ENCODE results near the gene ECE2.
A peak's percentile ranks its signal among the peaks of the same experiment; 100 is the strongest.

Gene ECE2

DNA sequence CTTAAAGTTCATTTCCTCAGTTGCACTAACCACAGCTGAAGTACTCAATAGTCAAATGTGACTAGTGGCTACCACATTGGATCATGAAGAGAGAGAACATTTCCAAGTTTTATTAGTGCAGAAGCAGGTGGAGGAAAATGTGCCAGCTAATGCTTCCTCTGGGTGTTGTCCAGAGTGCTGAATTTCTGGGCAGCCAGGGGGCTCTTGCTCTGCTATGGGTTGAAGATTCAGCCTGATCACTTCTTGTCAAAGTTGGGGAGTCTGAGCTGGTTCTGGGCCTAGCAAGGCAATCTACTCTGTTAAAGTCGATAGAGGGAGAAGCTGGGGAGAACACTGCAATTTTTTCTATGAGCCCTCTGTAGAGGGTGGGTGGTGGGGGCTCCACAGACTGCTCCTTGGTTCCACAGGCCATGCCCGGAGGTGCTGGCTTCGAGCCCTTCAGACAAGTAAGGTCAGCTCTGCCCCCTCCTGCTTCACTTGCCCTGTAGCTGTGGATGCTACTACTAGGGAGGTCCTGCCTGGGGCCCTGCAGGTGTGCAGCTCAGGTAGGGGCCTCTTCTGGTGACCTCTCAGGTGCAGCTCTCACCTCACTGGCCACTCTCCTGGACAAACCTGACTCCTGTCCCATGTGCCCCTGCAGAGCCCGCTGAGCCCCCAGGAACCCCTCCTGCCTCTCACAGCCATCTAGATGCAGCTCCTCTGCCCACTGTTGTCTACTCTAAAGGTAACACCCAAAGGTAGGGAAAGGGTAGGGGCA lies 35.3 kb upstream of the ECE2 start:
- DNase-seq (ENCODE audit: low spot score), result no peak

DNA sequence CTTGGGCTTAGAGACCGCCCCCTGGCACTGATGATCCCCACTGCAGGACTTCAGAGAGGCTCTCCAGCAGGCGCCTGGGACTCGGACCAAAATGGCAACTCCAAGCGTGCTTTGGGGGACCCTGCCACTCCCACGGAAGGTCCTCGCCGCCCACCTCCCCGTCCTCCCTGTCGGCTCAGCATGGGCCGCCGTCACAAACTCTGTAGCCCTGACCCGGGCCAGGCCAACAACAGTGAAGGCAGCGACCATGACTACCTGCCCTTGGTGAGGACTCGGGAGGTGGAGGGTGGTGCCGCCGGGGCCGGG lies 34.7 kb upstream of the ECE2 start:
- no peak for DNase-seq (ENCODE audit: low spot score)

DNA sequence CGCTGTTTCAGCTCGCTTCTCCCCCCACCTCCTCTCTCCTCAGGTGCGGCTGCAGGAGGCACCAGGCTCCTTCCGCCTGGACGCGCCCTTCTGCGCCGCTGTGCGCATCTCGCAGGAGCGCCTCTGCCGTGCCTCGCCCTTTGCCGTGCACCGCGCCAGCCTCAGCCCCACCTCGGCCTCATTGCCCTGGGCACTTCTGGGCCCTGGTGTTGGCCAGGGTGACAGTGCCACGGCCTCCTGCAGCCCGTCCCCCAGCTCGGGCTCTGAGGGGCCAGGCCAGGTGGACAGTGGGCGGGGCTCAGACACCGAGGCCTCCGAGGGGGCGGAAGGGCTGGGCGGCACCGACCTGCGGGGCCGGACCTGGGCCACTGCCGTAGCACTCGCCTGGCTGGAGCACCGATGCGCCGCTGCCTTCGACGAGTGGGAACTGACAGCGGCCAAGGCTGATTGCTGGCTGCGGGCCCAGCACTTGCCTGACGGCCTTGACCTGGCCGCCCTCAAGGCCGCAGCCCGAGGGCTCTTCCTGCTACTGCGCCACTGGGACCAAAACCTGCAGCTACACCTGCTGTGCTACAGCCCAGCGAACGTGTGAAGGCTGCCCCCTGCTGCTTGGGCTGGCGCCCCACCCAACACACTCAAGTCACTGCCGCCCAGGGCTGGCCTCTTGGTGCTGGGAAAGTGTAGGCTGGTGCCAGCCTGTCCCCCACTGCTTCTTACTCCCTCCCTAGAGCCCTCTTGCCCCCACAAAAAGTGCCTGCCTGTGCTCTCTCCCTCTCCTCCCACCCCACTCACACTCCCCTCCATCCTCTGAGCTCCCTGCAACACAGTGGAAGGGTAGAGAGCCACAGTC lies 34.1 kb upstream of the ECE2 start:
- no peak for DNase-seq (ENCODE audit: low spot score)

DNA sequence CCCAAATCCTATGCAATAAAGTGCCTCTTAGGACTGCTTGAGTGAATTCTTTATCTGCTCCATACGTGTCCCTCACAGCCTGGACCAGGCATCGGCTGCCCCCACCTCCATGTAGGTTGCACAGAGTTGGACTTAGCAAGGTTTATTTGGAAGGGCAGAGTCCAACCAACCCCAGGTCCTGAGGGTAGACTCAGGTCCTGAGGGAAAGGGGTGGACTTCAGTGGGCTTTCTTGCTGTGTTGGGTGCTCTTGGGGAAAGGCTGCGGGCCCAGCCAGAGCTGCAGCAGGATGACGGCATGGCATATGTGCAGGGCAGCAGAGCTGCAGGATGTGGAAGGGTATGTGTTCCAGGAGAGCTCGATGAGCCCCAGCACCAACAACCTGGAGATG lies 33.5 kb upstream of the ECE2 start:
- no peak for DNase-seq (ENCODE audit: low spot score)

DNA sequence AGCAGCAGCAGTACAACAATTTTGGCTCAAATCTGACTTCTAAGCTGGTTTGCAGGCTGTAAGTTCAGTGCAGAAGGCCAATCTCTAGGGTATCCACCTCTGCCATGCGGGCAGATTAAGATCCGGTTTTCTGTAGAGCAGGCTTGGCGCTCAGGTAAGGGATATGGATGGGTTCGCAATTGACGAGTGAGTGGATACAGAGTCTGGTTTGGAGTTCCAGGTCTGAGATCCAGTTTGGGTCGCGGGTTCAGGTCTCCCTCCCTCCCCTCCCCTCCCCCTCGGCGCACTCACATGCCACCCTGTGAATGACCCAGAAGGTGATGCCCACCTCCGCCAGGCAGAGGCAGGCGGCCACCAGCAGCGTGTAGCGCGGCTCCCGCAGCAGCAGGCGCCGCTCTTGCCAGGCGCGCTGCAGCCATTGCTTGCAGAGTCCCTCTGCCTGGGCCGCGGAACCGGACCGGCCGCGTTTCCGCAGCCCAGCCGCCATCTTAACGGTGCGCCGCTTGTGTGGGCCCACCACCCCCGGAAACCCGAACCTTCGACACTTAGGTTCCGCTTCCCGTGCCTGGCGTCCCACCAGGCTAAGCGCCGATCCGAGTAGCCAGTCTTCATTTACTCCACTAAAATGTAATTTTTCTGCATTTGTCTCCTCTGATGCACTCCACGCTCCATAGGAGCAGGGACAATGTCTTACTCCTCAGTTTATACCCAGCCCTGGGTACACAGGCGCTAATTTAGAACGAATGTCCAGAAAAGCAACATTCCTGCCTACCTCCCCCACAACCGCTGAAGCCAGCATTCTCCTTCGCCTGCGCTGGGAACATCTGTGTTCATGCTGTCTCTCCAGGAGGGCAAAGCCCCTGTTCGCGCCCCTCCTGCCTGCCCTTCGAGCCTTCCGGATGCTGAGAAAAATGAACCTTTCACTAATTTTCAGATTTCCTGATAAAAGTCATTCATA lies 27.1 kb upstream of the ECE2 start, which contains the start of gene ALG3:
Gene ALG3 (minus strand): TSS at position 509 of the 958 bp plus-strand sequence. CDS start 22 bp downstream, at position 487.
- DNase-seq (ENCODE audit: low spot score), result peak; percentile 87

DNA sequence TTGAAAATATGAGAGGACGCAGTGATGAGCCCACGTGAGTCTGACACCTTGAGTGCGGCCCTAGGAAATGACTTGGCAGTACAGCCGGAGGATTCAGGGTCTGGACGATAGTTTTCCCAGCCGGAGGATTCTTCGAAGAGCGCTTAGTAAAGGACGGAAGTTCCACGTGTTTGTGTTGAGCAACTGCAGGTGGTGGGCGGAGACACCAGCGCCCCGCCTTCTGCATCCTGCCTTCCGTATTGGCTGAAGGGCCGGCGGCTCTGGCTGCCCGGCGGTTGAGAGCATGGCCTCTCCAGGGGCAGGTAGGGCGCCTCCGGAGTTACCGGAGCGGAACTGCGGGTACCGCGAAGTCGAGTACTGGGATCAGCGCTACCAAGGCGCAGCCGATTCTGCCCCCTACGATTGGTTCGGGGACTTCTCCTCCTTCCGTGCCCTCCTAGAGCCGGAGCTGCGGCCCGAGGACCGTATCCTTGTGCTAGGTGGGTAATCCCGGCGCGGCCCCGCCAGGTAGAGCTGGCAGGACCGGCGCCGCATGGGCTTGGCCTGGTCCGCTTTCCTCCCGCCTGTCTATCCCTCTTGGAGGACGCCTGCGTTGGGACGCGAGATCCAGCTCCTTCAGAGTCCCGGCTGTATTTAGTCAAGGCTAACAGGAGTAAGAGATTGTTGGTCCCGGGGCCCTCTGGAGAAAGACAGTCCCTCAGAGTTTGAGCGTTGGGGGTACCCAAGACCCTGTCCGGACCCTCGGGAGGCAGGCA lies 26.2 kb upstream of the ECE2 start, which contains the start of gene EEF1AKMT4:
Gene EEF1AKMT4 (plus strand): TSS at position 261 of the 755 bp plus-strand sequence. CDS start 23 bp downstream, at position 284.
- DNase-seq (ENCODE audit: low spot score), result peak; percentile 98

DNA sequence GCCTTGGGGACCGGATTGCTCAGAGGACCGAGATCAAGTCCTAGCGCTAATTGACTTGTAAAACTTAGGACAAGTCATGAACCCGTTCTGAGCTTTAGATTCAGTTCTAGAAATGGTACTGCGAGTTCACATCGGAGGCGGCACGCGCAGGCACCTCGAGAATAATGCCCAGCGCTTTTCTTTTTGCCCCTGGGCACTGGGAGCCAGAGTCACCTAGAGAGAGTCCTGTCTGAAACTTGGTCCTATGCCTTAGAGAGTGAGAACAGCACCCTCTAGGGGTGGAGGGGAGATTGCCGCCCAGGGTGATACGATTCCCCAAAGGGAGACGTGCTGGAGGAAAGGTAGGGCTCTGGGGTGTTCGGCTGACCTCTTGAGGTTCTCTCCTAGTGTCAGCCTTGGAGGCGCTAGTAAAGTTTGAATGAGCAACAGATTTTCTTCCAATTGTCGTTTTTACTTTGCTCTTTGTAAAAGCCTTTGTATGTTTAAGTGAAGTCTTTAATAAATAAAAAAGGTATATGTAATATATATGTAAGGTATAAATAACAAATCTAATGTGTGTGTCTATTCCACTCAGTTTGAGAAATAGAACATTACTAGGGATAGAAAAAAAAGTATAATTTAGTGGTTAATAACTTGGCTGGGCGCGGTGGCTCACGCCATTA lies 25.5 kb upstream of the ECE2 start:
- DNase-seq (ENCODE audit: low spot score), result peak; percentile 95

DNA sequence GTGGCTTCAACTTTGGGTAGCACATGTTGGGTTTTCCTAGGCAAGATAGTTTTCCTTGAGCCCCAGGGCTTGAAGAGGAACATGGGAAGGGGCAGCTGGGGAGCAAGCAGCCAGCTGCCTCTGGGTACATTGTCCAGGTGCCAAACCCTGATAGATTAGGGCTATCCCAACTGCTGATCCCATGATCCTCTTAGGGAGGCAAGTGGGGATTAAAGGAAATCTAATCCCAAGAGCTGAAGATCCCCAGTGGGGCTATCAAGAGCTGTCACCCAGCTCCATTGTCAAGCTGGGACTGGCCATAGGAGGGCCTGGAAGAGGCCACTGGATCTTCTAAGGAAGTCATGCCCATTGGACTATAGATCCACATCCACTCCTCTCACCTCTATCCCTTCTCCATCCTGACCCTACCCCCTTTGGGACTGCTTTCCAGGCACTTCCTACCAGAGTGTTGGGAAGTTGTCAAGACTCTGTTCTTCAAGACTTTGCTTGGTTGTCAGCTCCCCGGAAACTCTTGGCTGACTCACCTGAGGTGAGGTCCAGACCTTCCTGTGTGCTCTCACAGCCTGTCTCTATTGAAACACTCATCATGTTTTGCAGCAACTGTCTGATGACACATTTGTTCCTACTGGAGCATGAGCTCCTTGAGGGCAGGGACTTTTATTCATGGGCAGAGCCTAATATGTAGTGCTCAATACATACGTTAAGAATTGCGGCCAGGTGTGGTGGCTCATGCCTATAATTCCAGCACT lies 20.4 kb upstream of the ECE2 start:
- peak; percentile 38 for DNase-seq (ENCODE audit: low spot score)

DNA sequence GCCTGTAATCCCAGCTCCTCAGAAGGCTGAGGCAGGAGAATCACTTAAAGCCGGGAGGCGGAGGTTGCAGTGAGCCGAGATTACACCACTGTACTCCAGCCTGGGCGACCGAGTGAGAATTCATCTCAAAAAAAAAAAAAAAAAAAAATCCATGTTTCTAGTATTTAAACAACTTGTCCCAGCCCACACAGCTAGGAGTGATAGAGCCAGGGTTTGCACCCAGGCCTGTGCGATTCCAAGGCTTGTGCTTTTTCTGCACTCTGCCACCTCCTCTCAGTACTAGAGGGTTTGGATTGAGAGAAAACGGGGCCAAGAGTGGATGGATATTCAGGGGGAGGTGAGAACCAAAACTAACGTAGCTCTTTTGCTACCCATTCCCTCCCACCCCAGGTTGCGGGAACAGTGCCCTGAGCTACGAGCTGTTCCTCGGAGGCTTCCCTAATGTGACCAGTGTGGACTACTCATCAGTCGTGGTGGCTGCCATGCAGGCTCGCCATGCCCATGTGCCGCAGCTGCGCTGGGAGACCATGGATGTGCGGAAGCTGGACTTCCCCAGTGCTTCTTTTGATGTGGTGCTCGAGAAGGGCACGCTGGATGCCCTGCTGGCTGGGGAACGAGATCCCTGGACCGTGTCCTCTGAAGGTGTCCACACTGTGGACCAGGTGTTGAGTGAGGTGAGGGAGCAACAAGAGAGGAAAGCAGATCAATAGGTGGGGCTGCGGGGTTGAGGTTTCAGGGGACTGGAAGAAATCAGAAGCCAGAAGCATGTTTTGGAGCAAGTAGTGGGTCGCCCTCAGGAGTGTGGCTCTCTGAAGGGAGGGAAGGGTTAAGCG lies 18.5 kb upstream of the ECE2 start:
- no peak for DNase-seq (ENCODE audit: low spot score)

DNA sequence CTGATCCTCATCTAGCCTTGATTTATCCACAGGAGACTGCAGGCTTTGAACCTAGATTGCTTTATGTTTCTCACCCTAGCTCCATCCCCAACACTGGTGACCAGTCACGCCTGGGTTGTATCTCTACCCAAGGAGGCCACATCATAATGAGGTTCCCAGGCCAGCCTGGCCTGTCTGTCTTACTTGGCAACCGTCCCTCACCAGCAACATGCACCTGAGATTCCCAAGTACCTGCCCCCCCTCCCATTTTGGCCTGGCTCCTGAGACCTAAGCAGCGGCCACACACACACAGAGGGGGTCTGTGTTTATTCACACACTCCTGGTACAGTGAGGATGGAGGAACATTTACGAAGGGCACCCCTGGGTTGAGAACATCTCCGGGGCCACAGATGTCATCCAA lies 16.9 kb upstream of the ECE2 start:
- no peak for DNase-seq (ENCODE audit: low spot score)

DNA sequence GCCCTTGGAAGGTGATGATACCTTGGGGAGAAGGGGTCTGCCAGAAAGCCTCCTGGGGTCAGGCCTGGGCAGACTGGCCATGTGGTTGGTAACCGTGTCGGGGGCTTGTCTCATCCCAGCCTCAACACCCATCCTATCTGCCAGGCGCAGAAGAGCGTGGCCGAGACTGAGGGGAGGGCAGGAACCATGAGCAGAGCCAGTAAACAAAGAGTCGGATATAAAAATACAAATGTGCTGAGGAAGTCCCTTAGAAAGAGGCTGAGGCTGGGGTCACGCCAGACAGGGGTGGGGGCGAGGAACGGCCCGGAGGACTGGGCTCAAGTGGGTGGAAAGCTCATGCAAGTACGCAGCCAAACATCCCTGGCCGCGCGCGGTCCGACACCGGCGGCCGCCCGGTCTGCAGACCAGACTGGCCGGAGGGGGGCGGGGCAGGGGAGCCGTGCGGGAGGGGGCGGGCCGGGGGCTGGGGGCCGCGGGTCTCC lies 16.4 kb upstream of the ECE2 start:
- no peak for DNase-seq (ENCODE audit: low spot score)

DNA sequence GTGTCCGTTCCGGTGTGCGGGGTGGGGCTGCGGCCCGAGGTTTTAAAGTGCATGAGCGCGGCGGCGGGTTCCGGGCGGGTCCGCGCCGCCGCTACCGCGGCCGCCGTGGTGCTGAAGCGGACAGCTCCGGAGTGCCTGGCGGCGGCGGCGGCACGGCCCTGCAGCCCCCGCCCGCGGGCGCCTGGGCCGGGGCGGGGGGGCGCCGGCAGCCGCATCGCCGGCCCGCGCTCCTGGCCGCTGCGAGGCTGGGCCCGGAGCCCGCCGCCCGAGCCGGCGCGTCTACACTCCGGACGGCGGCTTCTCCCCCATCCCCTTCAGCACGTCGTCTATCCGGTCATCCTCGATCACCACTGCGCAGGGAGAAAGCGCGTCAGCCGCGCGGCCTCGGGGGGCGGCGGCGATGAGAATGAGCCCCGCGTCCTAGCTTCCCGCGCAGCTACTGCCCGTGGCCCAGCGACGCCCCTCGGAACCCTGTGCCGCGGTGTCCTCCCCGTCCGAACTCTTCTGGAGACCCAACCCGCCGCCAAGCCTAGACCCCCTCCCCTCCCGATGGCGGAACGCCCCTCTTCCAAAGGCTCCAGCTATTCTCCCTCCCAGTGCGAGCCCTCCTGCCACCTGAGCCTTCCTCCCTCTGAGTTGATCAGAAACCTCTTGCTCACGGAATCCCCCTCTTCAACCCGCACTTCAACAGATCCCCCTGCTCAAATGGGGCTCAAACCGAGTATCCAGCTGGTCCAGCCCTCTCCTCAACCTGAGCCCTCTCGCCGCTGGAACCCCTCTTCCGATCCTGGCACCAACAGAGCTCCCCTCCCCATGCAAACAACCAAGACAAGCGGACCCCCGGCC lies 15.7 kb upstream of the ECE2 start:
- no peak for DNase-seq (ENCODE audit: low spot score)

DNA sequence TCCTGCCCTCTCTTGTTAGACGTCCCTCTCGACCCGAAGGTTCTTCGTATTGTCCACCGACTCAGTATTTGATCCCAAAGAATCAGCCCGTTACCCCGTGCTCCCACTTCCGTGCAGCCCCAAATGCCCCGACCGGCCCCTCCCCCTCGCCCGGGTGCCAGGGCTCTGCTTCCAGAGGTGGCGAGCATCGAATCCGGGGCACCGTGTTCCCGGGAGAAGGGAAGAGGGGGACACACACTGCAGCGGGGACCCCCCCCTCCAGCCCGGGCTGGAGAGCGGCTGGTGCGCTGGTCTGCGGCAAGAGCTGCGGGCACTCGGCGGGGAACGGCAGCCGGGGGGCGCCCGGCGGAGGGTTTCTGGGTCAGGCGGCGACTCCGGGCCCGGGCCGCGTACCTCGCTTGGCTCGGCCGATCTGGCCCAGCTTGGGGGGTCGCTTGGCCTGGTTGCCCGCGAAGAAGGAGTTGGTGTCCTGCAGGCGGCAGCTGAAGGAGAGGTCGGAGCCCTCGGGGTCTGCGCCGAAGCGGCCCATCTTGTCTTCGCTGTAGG lies 15.0 kb upstream of the ECE2 start:
- DNase-seq (ENCODE audit: low spot score), result no peak

DNA sequence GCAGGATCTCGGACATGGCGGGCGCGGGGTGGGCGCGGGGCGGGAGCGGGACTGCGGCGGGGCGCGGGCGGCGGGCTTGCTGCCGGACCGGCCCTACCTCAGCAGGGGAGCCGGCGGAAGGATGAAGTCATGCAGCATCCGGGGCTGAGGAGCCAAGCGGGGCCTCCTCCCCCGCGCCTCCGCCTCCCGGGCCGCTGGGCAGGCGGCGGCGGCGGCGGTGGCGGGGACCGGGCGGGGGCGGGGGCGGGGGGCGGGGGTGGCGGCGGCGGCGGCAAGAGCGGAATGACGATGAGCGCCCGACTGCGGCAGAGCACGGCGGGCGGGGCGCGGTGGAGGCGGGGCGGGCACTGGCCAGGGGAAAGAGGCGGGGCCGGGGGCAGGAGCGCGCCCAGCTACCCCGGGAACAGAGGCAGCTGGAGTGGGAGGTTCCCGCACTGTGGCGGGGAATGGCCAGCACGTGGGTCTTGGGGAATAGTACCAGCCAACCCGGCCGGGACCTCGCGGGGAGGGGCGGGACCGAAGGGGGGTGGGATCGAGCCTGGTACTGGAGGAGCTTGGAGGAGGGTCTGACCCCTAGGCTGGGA lies 14.5 kb upstream of the ECE2 start, which contains the start of gene CAMK2N2:
Gene CAMK2N2 (minus strand): TSS at position 284 of the 584 bp plus-strand sequence. CDS start 268 bp downstream, at position 16.
- DNase-seq (ENCODE audit: low spot score), result peak; percentile 56

DNA sequence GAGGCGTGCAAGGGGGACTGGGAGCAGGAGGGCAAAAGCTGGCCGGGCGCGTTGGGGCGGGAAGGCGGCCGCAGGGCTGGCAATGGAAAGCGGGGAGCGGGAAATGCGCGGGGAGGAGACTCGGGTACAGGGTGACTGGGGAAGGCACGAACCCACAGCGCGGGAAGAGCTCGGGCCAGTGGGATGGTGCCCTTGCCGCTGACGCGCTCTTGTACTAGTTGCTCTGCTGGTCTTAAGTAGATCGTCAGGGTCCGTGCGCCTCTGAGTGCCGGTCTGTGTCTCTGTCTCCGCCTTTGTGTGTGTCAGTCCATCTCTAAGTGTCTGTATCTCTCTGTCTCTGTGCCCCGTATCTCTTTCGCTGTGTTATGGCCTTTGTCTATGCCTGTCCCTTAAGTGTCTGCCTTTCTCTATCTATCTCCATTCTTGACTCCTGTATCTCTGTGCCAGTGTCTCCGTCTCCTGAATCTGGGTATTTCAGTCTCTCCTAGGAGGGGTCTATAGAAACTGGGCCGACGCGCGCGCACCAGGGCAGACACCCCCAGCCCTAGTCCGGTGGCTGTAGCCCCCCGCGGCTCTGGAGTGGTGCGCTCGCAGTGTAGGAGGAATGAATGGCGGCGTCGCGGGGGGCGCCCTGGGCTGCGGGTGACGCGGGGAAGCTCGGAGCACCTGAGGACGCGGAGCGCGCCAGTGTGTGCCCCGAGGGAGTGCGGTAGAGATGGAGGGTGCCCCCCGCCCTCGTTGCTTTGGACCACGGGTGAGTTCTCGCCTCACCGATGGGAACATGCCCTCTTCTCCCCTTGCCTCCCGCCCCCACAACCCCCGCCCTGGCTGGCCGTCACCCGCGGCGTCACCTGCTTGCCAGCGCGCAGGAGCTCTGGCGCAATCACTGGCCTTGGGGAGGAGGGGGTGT lies 13.7 kb upstream of the ECE2 start:
- no peak for DNase-seq (ENCODE audit: low spot score)

DNA sequence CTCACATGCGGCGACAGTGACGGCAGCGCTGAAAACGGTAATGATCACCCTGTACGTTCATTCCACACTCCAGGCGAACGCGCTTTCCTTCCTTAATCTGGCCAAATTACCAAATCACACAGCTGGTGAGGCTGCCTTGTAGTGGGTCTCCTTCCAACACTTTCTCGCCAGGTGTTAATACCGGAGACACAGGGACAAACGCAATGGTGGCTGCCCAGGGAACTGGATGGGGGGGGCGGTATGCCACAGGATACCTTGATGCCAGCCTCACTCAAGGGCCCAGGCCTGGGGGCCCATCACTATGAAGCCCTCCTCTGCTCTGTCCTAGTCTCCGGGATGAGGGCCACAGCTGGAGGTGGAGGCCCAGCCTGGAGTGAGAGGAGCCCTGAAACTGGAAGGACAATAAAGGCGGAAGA lies 13.1 kb upstream of the ECE2 start:
- DNase-seq (ENCODE audit: low spot score), result no peak

All from activated CD4-positive, alpha-beta T cell treated with anti-CD3 and anti-CD28 coated beads, Interleukin-2, Interleukin-4, amounts not matched to agents 100 ng/mL and 50 ng/mL, durations not matched to agents 16 hours and 8 hours (primary cell).